ENCODE data around the gene FAM181B. TPM values are rescaled to one million over a fixed set of nuclear protein-coding genes. Genes with fewer than 3 reads are reported as not detected.

The FAM181B gene
- polyA plus RNA-seq, 1 of the 3 experiments (the other 2 are of a cell fraction) = 0.02 TPM

DNA sequence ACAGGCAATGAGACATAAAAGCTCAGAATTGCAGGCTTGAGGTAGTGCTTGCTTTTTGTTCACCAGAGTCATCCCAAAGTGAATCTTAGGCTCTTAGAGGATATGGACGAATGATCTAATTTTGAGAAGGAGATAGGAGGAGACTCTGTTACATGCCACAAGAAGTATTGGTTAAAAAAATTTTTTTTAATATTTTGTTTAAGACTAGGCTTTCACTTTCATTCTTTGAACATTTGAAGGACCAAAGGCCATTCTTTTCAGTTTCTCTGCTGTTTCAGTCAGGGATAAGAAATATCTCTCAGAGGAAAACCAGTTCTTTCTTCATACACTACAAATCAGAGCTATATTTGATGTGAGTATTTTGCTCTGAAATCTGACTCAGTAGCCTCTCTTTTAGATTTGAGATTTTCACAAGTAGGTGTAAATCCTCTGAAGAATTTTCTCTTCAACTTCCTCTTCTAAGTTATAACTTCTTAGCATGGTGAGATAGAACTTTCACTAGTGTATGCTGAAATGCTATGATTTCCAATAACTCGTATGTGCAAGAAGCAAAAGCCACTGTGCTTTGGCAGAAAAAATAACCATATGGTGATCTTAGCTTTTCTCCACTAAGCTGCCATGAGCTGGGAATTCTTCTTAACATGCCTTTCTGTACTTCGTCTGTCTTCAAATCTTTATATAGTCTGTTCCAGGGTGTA is 24.1 kb upstream of the FAM181B start:
- ChIA-PET CTCF (interaction anchor here (1.0 to 1.5 kb wide), 3 partner anchors 61 to 109 kb away, joined by 3 read pairs; no protein-coding TSS in a partner anchor), POLR2A (no interaction called here)
- Histone ChIP-seq H2AFZ (ENCODE audit: low read depth) (no peak overlapping the region), H3K4me2 (no peak overlapping the region), H3K4me3 (ENCODE audit: low read depth in 2 of 2, low read length in 1 of 2) (no peak overlapping the region), H3K9me3 (no peaks in the 10 kb centered on the region), H3K9me2 (no peaks in the 10 kb centered on the region), H3K4me1 (ENCODE audit: control insufficient read depth in 1 of 2, insufficient read depth in 2 of 2, low read depth in 1 of 2, low read length in 1 of 2) (peaks cover 0 to 4% of the 10 kb centered on the region in 2 experiments; a peak in 1 of 4 replicates), H3K9ac (no peak overlapping the region), H3K27ac (ENCODE audit: low read depth in 2 of 2, low read length in 1 of 2) (no peak overlapping the region), H3K27me3 (ENCODE audit: insufficient read depth) (no peaks in the 10 kb centered on the region; the same call in 1 of the 2 replicates), H4K20me1 (ENCODE audit: insufficient read depth) (no peaks in the 10 kb centered on the region), H3K36me3 (replicated peaks in 1 of 2; ENCODE audit: control insufficient read depth in 1 of 2, insufficient read depth in 2 of 2, low read length in 1 of 2) (no peaks in the 10 kb centered on the region), H3F3A (replicated peaks; ENCODE audit: insufficient read depth) (no peaks in the 10 kb centered on the region), H3K79me2 (ENCODE audit: insufficient read depth) (no peaks in the 10 kb centered on the region)
- DNase-seq = no peak
- WGBS (ENCODE audit: low lambda C conversion rate) = 48% methylated on average over 3 of the region's 3 CpGs
- TF ChIP-seq GATA2 (CRISPR knock-in tag; IDR thresholded peaks at IDR 0.05) = no peak
- no peak for TF ChIP-seq POLR2AphosphoS5 (IDR thresholded peaks at IDR 0.05; ENCODE audit: low read depth, low read length)
- TF ChIP-seq NFIC (IDR thresholded peaks at IDR 0.05; ENCODE audit: borderline replicate concordance) = no peak
- TF ChIP-seq TCF12 (IDR thresholded peaks at IDR 0.05) = no peak
- no peak for TF ChIP-seq MEF2A (IDR thresholded peaks at IDR 0.05; ENCODE audit: borderline replicate concordance, low read depth)
- no peak for TF ChIP-seq FOSL2 (IDR thresholded peaks at IDR 0.05; ENCODE audit: borderline replicate concordance, low read depth)
- no peak for TF ChIP-seq TAF1 (IDR thresholded peaks at IDR 0.05; ENCODE audit: borderline replicate concordance, low read depth, low read length)
- TF ChIP-seq, protein P1, sequence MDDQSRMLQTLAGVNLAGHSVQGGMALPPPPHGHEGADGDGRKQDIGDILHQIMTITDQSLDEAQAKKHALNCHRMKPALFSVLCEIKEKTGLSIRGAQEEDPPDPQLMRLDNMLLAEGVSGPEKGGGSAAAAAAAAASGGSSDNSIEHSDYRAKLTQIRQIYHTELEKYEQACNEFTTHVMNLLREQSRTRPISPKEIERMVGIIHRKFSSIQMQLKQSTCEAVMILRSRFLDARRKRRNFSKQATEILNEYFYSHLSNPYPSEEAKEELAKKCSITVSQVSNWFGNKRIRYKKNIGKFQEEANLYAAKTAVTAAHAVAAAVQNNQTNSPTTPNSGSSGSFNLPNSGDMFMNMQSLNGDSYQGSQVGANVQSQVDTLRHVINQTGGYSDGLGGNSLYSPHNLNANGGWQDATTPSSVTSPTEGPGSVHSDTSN (IDR thresholded peaks at IDR 0.05) = no peak
- TF ChIP-seq CHD2 (IDR thresholded peaks at IDR 0.05; ENCODE audit: low read length, partially characterized antibody) = no peak
- no peak for TF ChIP-seq EP300 (IDR thresholded peaks at IDR 0.05; ENCODE audit: borderline replicate concordance in 1 of 2, low read depth in 1 of 2, low read length in 1 of 2)
- TF ChIP-seq YY1 (IDR thresholded peaks at IDR 0.05; ENCODE audit: low read depth) = no peak
- TF ChIP-seq TEAD4 (IDR thresholded peaks at IDR 0.05; ENCODE audit: borderline replicate concordance, insufficient read depth) = no peak
- TF ChIP-seq, protein P2, sequence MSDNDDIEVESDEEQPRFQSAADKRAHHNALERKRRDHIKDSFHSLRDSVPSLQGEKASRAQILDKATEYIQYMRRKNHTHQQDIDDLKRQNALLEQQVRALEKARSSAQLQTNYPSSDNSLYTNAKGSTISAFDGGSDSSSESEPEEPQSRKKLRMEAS (IDR thresholded peaks at IDR 0.05; ENCODE audit: low read depth) = no peak
- TF ChIP-seq ELF1 (IDR thresholded peaks at IDR 0.05) = no peak
- no peak for TF ChIP-seq RXRA (IDR thresholded peaks at IDR 0.05; ENCODE audit: borderline replicate concordance, low read depth)
- TF ChIP-seq, protein P3, sequence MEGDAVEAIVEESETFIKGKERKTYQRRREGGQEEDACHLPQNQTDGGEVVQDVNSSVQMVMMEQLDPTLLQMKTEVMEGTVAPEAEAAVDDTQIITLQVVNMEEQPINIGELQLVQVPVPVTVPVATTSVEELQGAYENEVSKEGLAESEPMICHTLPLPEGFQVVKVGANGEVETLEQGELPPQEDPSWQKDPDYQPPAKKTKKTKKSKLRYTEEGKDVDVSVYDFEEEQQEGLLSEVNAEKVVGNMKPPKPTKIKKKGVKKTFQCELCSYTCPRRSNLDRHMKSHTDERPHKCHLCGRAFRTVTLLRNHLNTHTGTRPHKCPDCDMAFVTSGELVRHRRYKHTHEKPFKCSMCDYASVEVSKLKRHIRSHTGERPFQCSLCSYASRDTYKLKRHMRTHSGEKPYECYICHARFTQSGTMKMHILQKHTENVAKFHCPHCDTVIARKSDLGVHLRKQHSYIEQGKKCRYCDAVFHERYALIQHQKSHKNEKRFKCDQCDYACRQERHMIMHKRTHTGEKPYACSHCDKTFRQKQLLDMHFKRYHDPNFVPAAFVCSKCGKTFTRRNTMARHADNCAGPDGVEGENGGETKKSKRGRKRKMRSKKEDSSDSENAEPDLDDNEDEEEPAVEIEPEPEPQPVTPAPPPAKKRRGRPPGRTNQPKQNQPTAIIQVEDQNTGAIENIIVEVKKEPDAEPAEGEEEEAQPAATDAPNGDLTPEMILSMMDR (IDR thresholded peaks at IDR 0.05) = no peak
- TF ChIP-seq, protein P4, sequence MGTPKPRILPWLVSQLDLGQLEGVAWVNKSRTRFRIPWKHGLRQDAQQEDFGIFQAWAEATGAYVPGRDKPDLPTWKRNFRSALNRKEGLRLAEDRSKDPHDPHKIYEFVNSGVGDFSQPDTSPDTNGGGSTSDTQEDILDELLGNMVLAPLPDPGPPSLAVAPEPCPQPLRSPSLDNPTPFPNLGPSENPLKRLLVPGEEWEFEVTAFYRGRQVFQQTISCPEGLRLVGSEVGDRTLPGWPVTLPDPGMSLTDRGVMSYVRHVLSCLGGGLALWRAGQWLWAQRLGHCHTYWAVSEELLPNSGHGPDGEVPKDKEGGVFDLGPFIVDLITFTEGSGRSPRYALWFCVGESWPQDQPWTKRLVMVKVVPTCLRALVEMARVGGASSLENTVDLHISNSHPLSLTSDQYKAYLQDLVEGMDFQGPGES (IDR thresholded peaks at IDR 0.05; ENCODE audit: low read depth, low read length) = no peak
